Nephron (organoid): ENCODE data around the gene IKBKE.

ENCODE experiments used
- H3K27ac Mint-ChIP-seq, 3 experiments: 2 replicates each; pipeline ENCODE4 v1.8.0; 2020; ENCODE audit warnings: mixed read lengths in 3 of 3, mild to moderate bottlenecking in 2 of 3, moderate library complexity in 1 of 3
- H3K27me3 Mint-ChIP-seq: 2 replicates; pipeline ENCODE4 v1.8.0; 2021; ENCODE audit warnings: low read depth, mild to moderate bottlenecking, moderate library complexity, mixed read lengths
- H3K36me3 Mint-ChIP-seq: 2 replicates; pipeline ENCODE4 v1.8.0; 2020; ENCODE audit warnings: low read depth, mixed read lengths
- H3K4me1 Mint-ChIP-seq: 2 replicates; pipeline ENCODE4 v1.8.0; 2020; ENCODE audit warnings: mixed read lengths
- H3K4me3 Mint-ChIP-seq, 3 experiments: 2 replicates each; pipeline ENCODE4 v1.8.0; 2020; ENCODE audit warnings: mild to moderate bottlenecking in 3 of 3, mixed read lengths in 3 of 3, moderate library complexity in 2 of 3
- H3K9me3 Mint-ChIP-seq: 2 replicates; pipeline ENCODE4 v1.8.0; 2020; ENCODE audit warnings: mixed read lengths
- TF ChIP-seq, protein P1 (sequence below), 3 experiments: fragments of 200-600 bp; sonication (generic); IDR thresholded peaks; one replicate each; pipeline ENCODE4 v1.5.0; 2021; ENCODE audit warnings: antibody characterized with exemption in 3 of 3; ENCODE audit not compliant: unreplicated experiment in 3 of 3

IKBKE gene

DNA sequence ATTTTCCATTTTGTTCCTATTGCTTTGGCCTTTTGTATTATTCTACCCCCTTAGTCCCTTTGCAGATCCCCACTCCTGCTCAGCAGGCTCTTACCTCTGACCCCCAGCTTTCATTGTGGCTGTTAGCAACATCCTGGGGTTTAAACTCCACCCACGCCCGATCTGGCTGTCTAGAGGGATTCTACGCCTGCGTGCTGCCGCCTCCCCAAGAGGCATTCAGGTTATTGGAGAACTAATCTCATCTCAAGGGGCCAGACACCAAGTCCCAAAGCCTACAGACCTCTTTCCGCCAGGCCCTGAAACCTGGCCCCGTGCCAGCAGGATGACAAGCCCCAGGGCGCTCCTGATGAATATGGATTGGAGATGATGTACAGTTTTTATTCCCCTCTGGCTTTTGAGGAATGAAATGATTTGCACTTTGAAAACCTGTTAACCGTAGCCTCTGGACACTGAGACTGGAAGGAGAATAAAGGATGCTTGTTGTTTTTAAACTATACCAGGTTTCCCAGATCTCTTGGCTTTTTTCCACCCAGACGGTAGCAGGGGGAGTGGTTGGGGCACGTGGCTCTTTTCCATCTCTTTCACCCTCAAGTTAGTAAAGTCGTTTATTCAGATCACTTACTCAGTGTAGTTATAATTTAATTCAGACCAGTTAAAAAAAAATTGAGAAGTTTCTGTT is 14.5 kb upstream of the IKBKE start:
- Mint-ChIP-seq H3K9me3 (no peaks in the 10 kb centered on the region), H3K36me3 (peaks cover 70% of the 10 kb centered on the region), H3K4me1 (peaks cover 52% of the 10 kb centered on the region), H3K27ac (peak overlapping the region; percentile 85 to 91 (median 88)), H3K4me3 (peak overlapping the region in 2 of 3 experiments; percentile 17 to 33), H3K27me3 (peaks cover 7% of the 10 kb centered on the region)
- TF ChIP-seq, protein P1, sequence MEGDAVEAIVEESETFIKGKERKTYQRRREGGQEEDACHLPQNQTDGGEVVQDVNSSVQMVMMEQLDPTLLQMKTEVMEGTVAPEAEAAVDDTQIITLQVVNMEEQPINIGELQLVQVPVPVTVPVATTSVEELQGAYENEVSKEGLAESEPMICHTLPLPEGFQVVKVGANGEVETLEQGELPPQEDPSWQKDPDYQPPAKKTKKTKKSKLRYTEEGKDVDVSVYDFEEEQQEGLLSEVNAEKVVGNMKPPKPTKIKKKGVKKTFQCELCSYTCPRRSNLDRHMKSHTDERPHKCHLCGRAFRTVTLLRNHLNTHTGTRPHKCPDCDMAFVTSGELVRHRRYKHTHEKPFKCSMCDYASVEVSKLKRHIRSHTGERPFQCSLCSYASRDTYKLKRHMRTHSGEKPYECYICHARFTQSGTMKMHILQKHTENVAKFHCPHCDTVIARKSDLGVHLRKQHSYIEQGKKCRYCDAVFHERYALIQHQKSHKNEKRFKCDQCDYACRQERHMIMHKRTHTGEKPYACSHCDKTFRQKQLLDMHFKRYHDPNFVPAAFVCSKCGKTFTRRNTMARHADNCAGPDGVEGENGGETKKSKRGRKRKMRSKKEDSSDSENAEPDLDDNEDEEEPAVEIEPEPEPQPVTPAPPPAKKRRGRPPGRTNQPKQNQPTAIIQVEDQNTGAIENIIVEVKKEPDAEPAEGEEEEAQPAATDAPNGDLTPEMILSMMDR (IDR thresholded peaks at IDR 0.05; ENCODE audit: unreplicated experiment in 3 of 3) = no peak

DNA sequence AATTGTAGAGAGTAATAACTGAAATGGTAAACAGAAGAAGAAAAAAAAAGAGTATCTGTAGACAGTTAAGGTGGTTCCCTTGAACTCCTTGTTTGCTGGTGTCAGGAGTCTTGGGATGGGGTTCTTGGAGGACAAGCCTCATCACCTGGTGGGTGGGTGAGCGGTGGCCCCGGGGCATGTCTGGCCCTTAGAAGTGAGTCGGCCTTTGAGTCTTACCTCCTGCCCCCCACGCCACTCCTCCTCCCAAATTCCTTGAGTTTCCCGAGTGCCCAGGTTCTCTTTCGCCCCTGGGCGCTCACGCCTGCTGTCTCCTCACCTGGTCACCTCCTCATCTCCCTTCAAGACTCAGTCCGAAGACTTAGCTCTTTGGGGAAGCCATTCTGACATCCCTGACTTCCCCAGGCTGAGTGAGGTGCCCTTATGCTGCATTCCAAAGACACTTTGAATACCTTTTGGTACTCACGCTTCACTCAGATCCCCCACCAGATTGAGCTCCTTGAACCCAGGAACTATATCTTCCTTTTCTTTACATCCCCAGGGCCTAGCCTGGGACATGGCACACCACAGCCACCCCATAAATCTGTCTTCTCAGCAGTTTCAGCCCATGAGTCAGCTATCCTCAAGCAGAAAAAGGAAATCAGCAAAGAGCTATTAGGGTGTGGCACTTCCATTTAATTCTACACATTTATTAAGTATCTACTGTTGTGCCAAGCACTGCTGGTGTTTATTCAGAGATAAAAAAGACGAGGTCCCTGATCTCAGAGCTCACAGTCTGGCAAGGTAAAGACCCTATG is 13.5 kb upstream of the IKBKE start:
- Mint-ChIP-seq H3K36me3 (peaks cover 66% of the 10 kb centered on the region), H3K4me3 (no peak overlapping the region), H3K27ac (peak overlapping the region; percentile 85 to 91 (median 88)), H3K4me1 (peaks cover 47% of the 10 kb centered on the region), H3K9me3 (no peaks in the 10 kb centered on the region), H3K27me3 (peaks cover 9% of the 10 kb centered on the region)
- TF ChIP-seq, protein P1 (IDR thresholded peaks at IDR 0.05; ENCODE audit: unreplicated experiment in 3 of 3) = no peak

DNA sequence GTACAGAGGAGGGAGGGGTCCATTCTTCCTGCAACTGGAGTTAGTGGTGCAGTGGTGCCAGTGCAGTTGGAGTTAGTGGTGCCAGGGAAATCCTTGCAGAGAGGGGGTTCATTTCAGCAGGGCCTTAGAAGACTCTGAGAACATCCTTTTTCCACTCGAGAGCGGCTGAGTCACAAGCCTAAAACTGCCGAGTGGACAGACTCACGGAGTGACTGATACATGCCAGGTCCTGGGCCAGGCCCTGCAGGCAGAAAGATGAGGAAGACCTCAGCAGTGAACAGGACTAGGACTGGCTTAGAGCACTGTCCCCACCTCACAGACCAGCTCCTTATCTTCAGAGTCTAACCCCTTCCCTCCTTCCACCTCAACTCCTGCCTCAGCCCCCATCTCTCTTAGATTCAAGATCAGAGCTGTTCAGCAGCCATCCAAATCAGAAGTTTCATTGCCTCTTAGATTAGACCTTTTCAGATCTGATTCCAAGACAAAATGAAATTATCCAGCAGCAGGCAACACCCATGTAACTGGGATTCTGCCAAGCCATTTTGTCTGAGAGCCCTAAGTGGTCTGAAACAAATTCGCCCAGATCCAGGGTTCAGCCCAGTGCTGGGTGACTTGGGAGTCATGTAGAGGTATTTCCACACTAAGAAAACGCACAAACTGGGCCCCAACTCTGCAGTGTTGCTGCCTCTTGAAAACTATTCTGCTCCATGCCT is 12.7 kb upstream of the IKBKE start:
- Mint-ChIP-seq H3K27ac (peak overlapping the region in 2 of 3 experiments; percentile 85 to 88), H3K4me3 (no peak overlapping the region)
- TF ChIP-seq, protein P1 (IDR thresholded peaks at IDR 0.05; ENCODE audit: unreplicated experiment in 3 of 3) = no peak

DNA sequence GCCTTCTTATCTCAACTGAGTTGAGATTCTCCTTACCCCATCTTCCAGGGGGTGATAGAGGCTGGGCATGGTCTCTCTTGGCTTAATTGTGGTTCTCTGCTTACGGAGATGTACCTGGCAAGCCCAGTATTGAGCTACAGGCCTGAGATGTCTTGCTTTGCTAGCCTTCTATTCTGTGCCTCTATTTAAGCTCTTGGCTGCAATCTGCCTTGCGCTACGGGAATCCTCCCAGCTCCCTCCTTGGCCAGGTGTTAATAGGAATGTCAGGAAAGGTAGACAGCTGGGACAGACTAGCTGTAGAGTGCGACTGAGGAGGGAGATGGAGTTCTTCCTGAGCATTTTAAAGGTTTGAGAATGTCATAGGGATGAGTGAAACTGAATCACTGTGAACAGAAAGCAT is 10.6 kb upstream of the IKBKE start:
- peaks cover 56% of the 10 kb centered on the region for H3K36me3 Mint-ChIP-seq
- H3K9me3 Mint-ChIP-seq = no peaks in the 10 kb centered on the region
- peaks cover 40% of the 10 kb centered on the region for H3K4me1 Mint-ChIP-seq
- no peak overlapping the region for H3K27ac Mint-ChIP-seq
- H3K4me3 Mint-ChIP-seq = no peak overlapping the region
- TF ChIP-seq, protein P1 (IDR thresholded peaks at IDR 0.05; ENCODE audit: unreplicated experiment in 3 of 3) = no peak
- H3K27me3 Mint-ChIP-seq = peaks cover 9% of the 10 kb centered on the region

More for the DNA sequence above, 12.7 kb upstream of the IKBKE start:
- peaks cover 64% of the 10 kb centered on the region for H3K36me3 Mint-ChIP-seq
- no peaks in the 10 kb centered on the region for H3K9me3 Mint-ChIP-seq
- H3K27me3 Mint-ChIP-seq = peaks cover 9% of the 10 kb centered on the region
- H3K4me1 Mint-ChIP-seq = peaks cover 46% of the 10 kb centered on the region

DNA sequence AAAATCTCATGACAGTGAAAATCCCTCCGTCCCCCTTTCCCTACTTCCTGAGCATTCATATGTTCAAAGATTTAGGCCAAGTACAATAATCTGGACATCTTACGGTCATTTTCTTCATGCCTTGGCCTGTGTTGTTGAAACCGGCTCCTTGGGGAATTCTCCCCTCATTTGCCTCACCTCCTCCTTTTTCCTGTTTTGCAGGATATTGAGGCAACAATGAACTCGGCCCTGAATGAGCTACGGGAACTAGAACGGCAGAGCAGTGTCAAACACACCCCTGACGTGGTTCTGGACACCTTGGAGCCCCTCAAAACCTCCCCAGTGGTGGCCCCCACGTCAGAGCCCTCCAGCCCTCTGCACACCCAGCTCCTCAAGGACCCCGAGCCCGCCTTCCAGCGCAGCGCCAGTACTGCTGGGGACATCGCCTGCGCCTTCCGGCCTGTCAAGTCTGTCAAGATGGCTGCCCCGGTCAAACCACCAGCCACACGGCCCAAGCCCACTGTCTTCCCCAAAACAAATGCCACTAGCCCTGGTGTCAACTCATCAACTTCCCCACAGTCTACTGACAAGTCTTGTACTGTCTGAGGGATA is 9.3 kb upstream of the IKBKE start:
- Mint-ChIP-seq H3K27ac (no peak overlapping the region), H3K4me3 (no peak overlapping the region), H3K9me3 (no peaks in the 10 kb centered on the region), H3K27me3 (peaks cover 9% of the 10 kb centered on the region), H3K36me3 (peaks cover 46% of the 10 kb centered on the region), H3K4me1 (peaks cover 31% of the 10 kb centered on the region)
- TF ChIP-seq, protein P1 (IDR thresholded peaks at IDR 0.05; ENCODE audit: unreplicated experiment in 3 of 3) = no peak
